Vagina (tissue), 2 donors: ENCODE measurements around the gene PSTK.

Experiments used
- CTCF ChIP-seq, 3 experiments: fragments of 450-650 bp in 2 of 3; fragments of 200-600 bp in 1 of 3; sonication (generic) in 1 of 3; IDR thresholded peaks; one replicate each; pipeline ENCODE4 v1.5.1; 2017 to 2019; ENCODE audit warnings: antibody characterized with exemption in 3 of 3, mild to moderate bottlenecking in 2 of 3, moderate library complexity in 2 of 3
- POLR2A ChIP-seq, 2 donors: fragments of 450-650 bp; IDR thresholded peaks; one replicate each; pipeline ENCODE4 v1.6.1; 2017; ENCODE audit warnings: antibody characterized with exemption in 2 of 2, mild to moderate bottlenecking in 2 of 2, moderate library complexity in 2 of 2
- POLR2AphosphoS5 ChIP-seq, 2 donors: sonication (generic); formaldehyde crosslinking; IDR thresholded peaks; one replicate each; pipeline ENCODE4 v1.9.0; 2017; ENCODE audit warnings: antibody characterized with exemption in 2 of 2, mild to moderate bottlenecking in 2 of 2, low read depth in 1 of 2; ENCODE audit not compliant: insufficient read depth in 1 of 2

- no peak for TF ChIP-seq CTCF (IDR thresholded peaks at IDR 0.05)
- no peak for TF ChIP-seq POLR2AphosphoS5 (IDR thresholded peaks at IDR 0.05; ENCODE audit: insufficient read depth in 1 of 2, low read depth in 1 of 2)
- TF ChIP-seq POLR2A (IDR thresholded peaks at IDR 0.05) = no peak
These were observed 41.3 kb downstream of the PSTK start for GRCh38 chr10:123021517-123021916.
